Right lobe of liver (tissue), 4 donors: Measurements from ENCODE around the gene UBXN6.

ENCODE experiments used
- CTCF ChIP-seq, 4 donors: fragments of 200-600 bp in 3 of 4; fragments of 450-650 bp in 1 of 4; IDR thresholded peaks; one replicate each; pipeline versions ENCODE4 v1.5.1 to v1.8.0; 2016 to 2022; ENCODE audit warnings: antibody characterized with exemption in 4 of 4, mild to moderate bottlenecking in 2 of 4
- POLR2A ChIP-seq: fragments of 450-650 bp; IDR thresholded peaks from one replicate; pipeline ENCODE4 v1.6.1; 2017; ENCODE audit warnings: antibody characterized with exemption, mild to moderate bottlenecking
- donor health status: DM: no; HTN: no; CAD: no.
- donor health status: DM: no; HTN: no; CAD: no.
- donor health status: DM: no; HTN: yes; CAD: no.

GRCh38 chr19:4457654-4458395 is at the start of gene UBXN6:
- TF ChIP-seq POLR2A (no peak), CTCF (IDR thresholded peaks at IDR 0.05) (no peak)
